Stimulated activated CD8-positive, alpha-beta memory T cell treated with anti-CD3 and anti-CD28 coated beads, Interleukin-15, amount 100 ng/mL, for 48 hours (primary cell): ENCODE data around the gene RFLNA.

Experiments used
- DNase-seq, 2 donors: peaks; one replicate each; pipeline ENCODE4 v3.0.0-alpha.2; 2020; ENCODE audit warnings: low read depth in 2 of 2

RFLNA gene

DNA sequence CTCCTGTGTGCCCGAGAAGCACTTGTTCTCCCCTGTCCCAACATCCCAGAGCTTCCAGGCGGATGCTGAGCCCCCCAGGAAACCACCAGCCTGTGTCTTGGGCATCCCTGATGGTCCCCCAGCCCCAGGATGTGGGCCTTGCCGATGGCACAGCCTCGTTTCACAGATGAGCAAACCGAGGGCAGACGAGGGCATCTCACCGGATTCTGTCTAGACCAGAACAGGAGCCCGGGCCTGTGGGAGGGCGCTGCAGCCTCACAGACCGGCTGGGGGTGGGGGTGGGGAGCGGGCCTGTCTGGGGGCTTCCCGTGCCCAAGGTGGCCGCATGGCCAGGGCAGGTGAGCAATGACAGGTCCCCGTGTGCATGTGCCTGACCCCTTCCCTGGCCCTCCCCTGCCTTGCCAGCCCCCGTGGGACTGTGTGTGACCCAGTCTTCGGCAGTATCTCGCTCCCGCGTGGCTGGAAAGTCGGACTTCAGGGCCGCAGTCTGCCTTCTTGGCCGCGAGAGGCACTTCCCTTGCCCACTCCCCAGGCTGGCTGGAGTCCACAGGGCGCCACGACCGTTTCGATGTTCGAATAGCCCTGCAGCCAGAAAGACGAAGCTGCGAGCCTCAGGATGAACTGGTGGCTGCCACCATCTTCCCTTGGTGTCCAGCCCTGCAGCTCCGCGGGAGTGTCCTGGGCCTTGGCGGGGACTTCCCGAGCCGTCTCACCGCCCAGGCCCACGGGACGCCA, 8.9 kb downstream of the RFLNA start:
- DNase-seq: no peak

DNA sequence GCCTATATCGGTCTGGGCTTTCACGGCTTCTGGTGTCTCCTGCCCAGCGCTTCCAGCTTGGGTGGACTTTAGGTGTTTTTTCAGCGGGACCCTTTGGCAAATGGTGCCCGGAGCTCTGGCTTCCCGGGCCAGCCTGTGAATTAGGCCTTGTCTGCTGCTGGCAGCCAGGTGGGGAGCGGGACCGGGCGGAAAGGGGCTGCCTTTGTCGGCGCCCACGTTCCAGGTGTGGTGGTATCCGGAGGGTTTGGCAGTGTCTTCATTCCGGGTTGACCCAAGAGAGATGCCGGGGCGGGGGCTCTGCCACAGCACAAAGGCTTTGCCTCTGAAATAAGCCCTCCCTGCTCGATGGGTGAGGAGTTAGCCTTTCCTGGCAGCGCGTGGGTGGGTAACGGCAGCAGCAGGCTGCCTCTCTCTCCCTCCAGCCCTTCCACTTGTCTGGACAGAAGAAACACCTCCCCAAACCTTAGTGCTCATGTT, 9.5 kb downstream of the RFLNA start:
- no peak for DNase-seq

DNA sequence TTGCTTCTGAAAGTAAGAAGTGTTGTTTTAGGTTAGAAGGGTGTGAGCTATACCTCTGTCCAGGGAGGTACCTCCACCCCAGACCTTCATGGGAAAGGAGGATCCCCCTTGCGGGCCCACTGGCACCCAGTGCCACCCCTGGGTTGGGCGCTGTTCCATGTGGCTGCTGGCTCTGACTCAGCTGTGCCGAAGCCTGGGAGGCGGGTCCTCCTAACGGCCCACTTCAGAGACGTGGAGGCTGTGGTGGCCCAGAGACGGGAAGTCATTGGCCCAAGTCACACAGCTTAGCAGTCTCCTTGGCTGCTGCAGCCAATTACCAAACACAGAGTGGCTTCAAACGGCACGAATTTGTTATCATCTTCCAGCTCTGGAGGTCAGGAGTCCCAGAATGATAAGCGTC, 10.2 kb downstream of the RFLNA start:
- DNase-seq: no peak

DNA sequence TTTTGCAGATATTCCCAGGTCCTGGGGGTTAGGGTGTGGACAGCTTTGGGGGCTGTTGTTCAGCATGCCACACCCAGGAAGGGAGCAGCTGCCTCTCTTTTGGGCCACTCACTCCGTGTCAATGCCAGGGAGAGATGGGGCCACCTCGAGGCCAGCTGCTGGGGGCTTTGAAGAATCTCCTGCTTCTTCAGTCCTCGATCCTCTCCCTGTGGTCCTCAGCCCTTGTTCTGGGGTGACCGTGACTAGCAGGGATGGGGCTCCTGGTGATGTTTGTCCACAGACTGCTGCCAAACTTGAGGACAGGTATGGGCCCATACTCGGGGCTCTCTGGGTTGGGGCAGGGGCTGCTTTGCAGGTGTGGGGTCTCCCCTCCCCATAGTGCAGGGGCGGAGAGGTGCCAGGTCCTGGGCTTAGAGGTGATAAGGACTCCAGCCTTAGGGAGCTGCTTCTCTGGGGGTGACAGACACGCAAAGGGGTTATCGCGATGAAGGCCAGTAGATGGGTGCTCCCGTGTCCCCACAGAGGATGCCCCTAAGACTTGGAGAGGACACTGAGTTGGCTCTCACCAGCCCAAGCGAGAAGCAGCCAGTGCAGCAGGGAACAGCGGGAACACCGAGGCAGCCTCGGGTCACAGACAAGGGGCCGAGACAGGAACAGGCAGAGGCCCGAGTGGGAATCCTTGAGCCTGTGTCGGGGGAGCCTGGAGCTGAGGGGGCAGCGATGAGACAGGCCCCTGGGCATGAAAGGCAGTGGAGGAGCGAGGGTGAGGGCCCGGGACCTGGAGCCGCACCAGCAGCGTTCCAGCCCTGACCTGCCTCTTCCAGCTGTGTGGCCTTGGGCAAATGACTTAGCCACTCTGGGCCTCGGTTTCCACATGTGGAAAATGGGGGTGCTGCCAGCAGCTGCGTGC, 11.1 kb downstream of the RFLNA start:
- no peak for DNase-seq

DNA sequence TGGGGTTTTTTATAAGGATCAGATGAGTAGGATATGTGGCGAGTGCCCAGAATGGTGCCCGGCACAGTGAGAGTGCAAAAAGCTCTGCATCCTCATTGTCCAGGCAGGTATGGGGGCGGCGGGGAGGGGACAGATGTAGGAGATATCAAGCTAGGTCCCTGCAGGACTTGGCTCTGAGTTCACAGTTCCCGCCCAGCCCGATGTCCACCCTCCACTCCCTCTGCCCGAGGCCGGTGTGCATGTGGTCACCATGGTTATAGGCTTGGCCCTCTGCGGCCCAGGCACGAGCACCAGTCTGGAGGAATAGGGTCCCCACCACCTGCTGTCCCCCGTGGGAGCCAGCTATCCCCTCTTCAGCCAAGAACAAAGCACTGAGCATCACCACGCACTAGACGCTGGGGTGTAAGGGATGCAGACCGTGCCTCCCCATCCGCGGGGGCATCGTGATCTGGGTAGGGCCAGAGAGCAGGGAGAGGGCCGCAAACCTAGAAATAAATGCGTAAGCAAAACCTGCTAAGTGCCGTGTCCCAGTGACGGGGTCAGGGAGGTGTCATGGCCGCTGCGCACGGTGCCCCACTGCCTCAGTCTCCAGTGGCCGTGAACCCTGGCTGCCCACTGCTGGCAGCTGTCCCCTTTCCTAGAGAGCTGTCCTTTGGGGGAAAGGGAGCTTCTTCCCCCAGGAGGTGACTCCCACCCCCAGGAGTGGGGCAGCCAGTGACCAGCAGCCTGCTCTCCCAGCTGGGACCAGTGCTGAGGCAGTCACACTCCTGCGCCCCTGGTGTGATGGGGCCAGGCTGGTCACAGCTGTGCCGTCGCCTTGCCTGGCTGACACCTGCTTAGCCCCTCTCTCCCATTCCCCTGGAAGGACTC, 12.0 kb downstream of the RFLNA start:
- no peak for DNase-seq

DNA sequence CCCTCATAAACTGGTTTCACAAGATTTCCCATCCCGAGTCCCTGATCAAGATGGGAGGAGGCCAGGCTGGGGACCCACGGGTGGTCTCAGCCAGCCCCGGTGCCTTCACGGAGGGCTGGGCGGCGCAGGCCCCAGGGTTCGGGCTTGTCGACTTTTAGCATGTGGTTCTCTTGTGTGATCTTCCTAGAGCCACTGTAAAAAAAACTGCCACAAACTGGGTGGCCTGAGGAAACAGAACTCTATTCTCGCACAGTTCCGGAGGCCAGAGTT, 12.6 kb downstream of the RFLNA start:
- DNase-seq: no peak

DNA sequence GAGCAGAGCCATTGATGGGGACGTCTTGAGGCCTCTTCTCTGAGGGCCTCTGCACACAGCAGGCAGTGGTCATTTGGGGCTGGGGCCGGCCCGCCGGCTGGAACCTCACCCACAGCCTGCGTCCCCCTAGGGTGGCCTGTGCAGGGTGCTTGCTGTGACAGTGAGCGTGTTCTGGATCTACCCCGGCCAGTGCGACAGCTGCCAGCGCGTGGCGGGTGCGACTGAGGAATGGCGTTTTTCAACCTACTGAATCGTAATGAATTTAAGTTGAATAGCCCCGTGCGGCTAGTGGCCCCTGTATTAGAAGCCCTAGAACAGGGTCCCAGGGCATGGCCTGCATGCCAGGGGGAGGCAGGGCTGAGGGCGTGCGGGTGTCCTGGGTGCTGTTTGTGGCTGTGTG, 13.8 kb downstream of the RFLNA start:
- DNase-seq: no peak

DNA sequence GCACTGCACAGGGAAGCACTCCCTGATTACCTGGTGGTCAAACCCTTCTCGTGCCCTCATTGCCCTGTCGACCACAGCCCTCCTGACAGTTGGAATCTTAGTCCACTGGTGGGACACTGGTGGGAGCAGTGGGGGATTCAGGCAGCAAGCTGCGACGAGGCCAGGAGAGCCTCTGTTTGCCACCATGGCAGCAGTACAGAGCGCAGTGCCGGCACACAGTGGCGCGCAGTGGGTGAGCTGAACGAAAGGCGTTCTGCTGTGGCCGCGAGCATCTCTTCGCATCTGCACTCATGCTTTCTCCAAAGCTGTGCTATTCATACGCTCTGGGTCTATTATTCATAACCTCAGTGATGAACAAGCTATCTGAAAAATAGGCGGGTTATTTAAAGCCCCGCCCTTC, 14.3 kb downstream of the RFLNA start:
- DNase-seq: no peak

DNA sequence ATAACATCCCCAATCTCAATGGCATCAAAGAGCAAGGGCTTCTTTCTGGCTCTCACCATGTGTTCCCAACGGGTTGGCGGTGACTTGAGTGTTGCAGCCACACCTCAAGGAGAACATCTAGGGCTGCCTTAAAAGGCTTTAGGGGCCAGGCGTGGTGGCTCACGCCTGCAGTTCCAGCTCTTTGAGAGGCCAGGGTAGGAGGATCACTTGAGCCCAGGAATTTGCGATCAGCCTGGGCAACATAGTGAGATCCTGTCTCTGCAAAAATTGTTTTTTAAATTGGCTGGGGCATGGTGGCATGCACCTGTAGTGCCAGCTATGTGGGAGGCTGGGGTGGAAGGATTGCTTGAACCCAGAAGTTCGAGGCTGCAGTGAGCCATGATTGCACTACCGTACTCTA, 14.9 kb downstream of the RFLNA start:
- DNase-seq: no peak

DNA sequence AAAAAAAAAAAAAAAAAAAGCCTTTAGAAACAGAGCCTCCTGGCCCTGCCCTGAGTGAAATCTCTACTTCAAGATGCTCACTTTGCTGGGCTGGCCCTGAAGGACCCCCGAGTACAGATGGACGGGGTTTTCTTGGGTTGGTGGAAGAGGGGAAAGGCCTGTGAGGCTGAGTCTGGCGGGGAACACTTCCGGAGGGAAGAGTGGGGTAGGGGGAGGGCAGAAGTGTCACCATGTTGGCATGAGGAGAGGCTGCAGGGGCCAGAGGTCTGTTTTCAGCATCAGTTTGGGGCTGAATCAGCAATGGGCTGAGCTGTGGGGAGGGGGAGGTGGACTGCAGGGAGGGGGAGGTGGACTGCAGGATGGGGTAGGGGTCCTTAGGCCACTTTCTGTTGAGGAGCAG, 15.3 kb downstream of the RFLNA start:
- DNase-seq: no peak

DNA sequence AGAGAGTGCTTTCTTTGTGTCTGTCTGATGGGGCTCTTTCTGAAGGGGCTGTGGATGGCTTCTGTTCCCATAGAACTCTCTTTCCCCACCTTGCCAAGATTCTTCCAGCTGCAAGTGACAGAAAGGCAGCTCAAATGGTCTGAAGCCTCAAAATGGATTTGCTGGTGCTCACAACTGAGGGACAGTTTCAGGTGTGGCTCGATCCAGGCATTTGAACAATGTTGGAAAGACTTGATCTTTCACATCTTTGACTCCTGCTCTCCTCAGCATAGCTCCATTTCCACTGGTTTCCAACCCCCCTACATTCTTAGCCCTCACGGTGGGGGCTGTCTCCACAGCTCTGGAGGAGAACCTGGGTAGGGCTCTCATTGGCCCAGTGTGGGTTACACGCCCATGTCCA, 15.9 kb downstream of the RFLNA start:
- no peak for DNase-seq

DNA sequence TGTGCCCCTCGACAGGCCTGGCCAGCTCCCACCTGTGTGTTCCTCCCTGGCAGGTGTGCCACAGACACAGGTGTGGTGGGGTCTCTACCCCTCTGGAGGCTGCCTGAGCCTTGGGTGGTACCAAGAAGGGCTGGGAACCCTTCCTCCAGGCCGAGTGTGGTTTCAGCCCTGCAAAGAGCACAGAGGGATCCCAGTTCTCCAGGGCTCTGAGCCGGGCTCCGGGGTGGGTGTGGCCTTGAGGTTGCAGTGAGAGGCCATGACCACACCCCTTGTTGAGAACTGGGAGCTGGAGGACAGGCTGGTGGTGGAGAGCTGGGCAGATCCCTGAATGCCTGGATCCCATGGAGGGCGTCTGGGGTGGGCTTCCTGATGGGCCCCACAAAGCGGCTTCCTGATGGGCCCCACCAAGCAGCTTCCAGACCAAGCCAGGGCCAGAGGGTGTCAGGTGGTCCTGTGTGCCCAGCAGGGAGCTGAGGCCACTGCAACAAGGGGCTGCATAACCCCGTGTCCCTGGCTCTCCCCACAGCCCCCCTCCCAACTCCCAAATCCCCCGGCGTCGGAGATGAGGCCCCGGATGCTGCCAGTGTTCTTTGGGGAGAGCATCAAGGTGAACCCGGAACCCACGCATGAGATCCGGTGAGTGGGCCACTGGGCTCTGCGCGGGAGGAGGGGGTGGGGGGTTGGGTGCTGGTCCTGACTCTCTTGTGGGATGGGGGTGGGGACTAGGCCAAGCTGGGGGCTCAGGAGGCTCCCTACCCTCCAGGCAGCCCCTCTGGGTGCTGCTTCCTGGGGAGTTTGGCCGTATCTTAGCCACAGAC, 16.6 kb downstream of the RFLNA start:
- no peak for DNase-seq

DNA sequence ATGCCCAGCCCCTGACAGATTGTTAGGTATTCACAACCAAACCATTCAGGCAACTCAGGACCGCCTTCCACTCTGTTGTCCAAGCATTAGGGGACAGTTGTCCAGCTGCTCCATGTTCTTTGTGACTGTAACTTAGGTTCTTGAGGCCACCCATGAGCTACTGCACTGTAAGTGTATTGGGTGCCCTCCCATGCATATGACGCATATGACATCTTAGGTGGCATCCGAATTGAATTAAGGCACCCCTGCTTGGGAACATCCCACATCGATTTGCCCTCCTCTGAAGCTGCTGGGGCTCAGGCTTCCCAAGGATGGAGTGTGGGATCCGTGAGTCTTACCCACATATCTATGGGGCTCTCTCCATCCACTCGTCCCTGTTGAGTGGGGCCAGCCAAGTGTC, 17.7 kb downstream of the RFLNA start:
- no peak for DNase-seq

DNA sequence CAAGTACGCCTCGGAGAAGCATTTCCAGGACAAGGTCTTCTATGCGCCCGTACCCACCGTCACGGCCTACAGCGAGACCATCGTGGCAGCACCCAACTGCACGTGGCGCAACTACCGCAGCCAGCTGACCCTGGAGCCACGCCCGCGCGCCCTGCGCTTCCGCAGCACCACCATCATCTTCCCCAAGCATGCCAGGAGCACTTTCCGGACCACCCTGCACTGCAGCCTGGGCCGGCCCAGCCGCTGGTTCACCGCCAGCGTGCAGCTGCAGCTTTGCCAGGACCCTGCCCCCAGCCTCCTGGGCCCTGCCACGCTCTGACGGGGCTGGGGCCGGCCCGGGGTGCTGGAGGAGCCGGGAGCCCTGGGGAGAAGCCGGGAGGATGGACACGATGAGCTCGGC, 19.3 kb downstream of the RFLNA start:
- no peak for DNase-seq

DNA sequence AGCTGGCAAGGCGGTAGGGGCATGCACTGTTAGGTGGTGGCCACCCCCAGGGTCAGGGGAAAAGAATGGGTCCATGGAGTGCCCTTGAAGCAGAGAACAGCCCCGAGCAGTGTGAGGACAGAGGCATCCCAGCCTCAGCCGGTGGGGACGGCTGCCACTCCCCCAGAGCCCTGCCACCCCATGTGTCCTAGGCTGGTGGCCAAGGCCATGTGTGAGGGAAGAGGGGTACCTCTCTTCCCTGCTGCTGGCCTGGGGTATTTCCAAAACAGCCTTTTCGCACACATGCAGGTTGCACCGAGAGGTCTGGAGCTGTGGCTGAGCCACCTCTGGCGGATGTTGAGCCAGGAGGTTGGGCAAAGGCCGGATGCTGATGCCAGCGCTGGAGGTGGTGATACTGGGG, 19.9 kb downstream of the RFLNA start:
- DNase-seq: no peak

DNA sequence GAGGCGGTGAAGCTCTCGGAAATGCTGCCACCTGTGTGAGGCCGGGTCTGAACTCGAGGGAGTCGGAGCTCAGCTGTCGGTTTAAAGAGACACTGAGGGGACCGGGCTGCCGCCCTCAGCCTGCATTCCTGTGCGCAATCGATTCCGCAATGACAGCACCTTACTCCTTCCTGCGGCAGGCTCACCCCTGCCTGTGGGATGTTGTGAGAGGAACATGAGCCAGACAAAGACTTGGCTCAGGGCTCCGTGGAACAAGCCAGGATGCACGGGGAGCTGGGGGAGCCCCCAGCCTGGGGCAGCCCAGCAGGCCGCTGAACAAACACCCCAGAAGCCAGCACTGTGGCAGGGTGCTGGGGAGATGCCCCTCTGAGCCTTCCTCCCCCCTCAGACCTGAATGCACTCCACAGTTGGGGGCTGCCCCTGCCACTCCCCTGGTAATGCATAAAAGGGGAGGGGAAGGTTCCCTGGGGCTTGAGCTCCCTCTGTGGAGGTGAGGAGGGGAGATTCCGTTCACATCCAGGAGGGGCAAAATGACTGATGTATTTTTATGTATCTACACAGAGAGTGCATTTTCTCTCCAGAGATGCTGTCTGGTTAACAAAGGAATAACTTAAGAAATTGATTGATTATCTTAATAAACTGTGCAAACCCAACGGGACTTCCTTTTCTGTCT, 20.6 kb downstream of the RFLNA start:
- no peak for DNase-seq

DNA sequence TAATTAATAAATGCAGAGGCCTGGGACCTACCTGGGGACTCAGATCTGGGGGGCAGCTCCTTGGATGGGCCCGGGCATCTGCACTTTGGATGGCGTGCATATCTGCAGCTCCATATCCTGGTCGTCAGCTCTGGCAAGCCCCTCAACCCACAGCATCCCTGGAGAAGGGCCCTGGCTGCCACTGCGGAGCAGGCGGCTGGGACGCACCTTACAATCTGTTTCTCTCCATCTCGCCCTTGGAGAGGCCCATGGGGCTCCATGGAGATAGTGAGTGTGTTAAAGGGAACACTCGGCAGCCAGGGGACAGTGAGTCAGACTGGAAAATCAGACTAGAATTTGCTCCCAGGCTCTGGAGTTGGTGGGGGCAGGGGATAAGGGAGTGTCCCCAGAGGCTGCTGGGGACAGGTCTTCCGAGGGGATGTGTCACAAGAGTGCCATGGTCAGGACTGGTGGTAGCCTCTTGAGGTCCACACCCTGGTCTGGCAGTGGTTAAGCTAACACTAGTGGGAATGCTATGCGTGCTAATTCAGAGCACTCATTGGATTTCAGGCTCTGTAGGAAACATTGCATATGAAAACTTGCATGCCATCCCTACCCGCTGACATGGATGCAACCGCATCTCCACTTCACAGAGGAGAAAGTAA, 21.5 kb downstream of the RFLNA start:
- DNase-seq: no peak

DNA sequence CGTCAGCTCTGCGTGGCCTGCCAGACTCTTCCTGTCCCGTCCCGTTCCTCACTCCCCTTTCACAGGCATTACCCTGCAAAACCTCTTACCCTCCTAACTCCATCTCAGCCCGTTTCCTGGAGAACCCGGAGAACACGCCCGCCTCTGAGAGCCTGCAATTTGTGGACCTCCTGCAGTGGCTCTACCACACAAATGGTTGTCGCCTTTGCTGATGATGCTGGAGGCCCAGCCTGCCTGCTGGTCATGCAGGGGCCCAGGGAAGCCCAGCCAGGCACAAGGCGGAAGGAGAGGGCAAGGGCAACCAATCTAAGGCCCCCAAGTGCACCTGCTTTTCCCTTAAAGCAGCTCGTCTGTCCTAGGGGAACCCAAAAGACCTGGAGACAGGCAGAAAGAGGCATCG, 22.5 kb downstream of the RFLNA start:
- DNase-seq: no peak

DNA sequence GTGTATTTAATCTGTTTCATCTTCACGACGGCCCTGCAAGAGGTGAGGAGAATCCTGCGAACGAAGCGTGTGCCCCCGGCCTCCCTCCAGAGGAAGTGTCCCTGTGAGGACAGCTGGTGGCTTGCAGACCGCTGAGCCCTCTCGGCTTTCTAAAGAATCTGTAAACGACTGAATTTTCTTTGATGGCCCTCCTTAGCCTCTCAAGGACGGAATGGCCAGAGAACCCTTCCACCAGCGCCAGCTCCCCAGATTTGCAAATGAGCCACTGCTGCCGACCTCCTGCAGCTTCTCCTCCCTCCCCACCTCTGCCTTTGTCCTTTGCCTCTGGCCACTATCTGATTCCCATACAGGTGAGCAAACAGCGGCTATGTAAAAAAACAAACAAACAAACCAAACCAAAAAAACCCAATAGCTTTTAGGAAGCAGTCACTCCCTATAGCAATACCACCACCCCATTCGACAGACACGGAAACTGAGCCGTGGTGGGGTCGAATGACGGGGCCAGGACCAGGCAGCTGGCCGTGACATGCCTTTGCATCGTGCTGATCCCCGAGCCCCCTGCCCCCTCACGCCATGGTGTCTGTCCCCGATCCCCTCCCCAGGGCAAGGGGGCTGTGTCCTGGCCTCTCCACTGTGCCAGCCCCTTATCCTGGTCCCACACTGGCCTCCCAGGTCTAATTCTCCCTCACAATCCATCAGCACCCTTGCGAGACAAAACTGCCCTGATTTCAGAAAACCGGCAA, 23.6 kb downstream of the RFLNA start:
- DNase-seq: no peak
